Small intestine (tissue), 16 donors: Measurements from ENCODE around the gene HDHD5. TPM values are rescaled to one million over a fixed set of nuclear protein-coding genes. Genes with fewer than 3 reads are reported as not detected.

Source experiments
- DNase-seq, 2 donors: peaks; one replicate each; pipeline versions ENCODE4 v3.0.0 to v3.0.0-alpha.2; 2013
- FAIRE-seq: peaks from 2 replicates; lab custom pipeline; 2012; peaks lifted over from hg19 to GRCh38; lab: Jason Lieb, UNC
- H3K27ac ChIP-seq, 3 donors: one replicate each; pipeline ENCODE4 v1.5.1; 2013; ENCODE audit warnings: low read length in 2 of 3, mild to moderate bottlenecking in 2 of 3, control low read depth in 1 of 3, inconsistent platforms in 1 of 3, low read depth in 1 of 3, moderate library complexity in 1 of 3
- H3K27me3 ChIP-seq, 3 donors: one replicate each; pipeline ENCODE4 v1.6.1; 2013; ENCODE audit warnings: low read length in 3 of 3, inconsistent platforms in 1 of 3; ENCODE audit not compliant: control insufficient read depth in 3 of 3, insufficient read depth in 3 of 3
- H3K36me3 ChIP-seq, 3 donors: one replicate each; pipeline ENCODE4 v1.6.1; 2013; ENCODE audit warnings: low read length in 3 of 3, inconsistent platforms in 1 of 3, low read depth in 1 of 3, mild to moderate bottlenecking in 1 of 3, moderate library complexity in 1 of 3; ENCODE audit not compliant: control insufficient read depth in 3 of 3, insufficient read depth in 2 of 3
- H3K4me1 ChIP-seq, 3 donors: one replicate each; pipeline ENCODE4 v1.6.1; 2013; ENCODE audit warnings: low read length in 2 of 3, inconsistent platforms in 1 of 3, low read depth in 1 of 3, mild to moderate bottlenecking in 1 of 3, moderate library complexity in 1 of 3; ENCODE audit not compliant: control insufficient read depth in 3 of 3, insufficient read depth in 2 of 3
- H3K4me3 ChIP-seq, 3 donors: one replicate each; pipeline ENCODE4 v1.5.1; 2013; ENCODE audit warnings: low read length in 3 of 3, control low read depth in 1 of 3, inconsistent platforms in 1 of 3, low read depth in 1 of 3, mild to moderate bottlenecking in 1 of 3, moderate library complexity in 1 of 3
- H3K9me3 ChIP-seq, 2 donors: one replicate each; pipeline ENCODE4 v1.6.1; 2013; ENCODE audit warnings: low read depth in 1 of 2, low read length in 1 of 2; ENCODE audit not compliant: control insufficient read depth in 2 of 2, insufficient read depth in 1 of 2
- WGBS, 3 donors: extraction: QIAGEN DNeasy Blood & Tissue Kit; methylation state at CpG; one replicate each; pipeline ENCODE4 v1.1.7; 2013; 5-methylcytosine and 5-hydroxymethylcytosine counted together
- long read RNA-seq, 10 donors: transcript quantifications; one replicate each; lab custom pipeline, GENCODE V29; 2026
- polyA plus RNA-seq, 4 donors: library from polyadenylated mRNA; stranded (reverse) in 3 of 4; unstranded in 1 of 4; fragments of 200-250 nt in 3 of 4; fragments of 120-200 nt in 1 of 4; gene quantifications; one replicate each; pipeline versions ENCODE4 v1.2.1 to v1.2.3, GENCODE V29; 2013
- donor health status: healthy with polysubstance abuse.
- donor health status: control.
- donor health status: control.
- donor health status: Bipolar disorder and iron deficiency.
- donor health status: healthy.

Gene HDHD5
- 10 to 100 TPM; 36.0 to 70.8 (median 61.7) TPM for polyA plus RNA-seq
- long read RNA-seq, donor 1, transcript HDHD5-202 (8 exons, 1,799 nt) = major isoform, 16 of 25 reads
- long read RNA-seq, donor 1, partial matches to known transcripts = 0 of 25 reads
- long read RNA-seq, donor 1, other reads (novel, unspliced or antisense) = 5 of 25 reads
- long read RNA-seq, donor 2, transcript HDHD5-202 (8 exons, 1,799 nt) = major isoform, 7 of 7 reads
- long read RNA-seq, donor 2, partial matches to known transcripts = 0 of 7 reads
- long read RNA-seq, donor 2, other reads (novel, unspliced or antisense) = 0 of 7 reads
- long read RNA-seq, donor 3, transcript HDHD5-205 (3 exons, 3,614 nt) = major isoform, 5 of 7 reads
- long read RNA-seq, donor 3, partial matches to known transcripts = 0 of 7 reads
- long read RNA-seq, donor 3, other reads (novel, unspliced or antisense) = 0 of 7 reads
- long read RNA-seq, donor 4 = 0 reads
- long read RNA-seq, donor 5, partial matches to known transcripts = 5 of 8 reads
- long read RNA-seq, donor 5, other reads (novel, unspliced or antisense) = 0 of 8 reads
- long read RNA-seq, donor 6, partial matches to known transcripts = 0 of 5 reads
- long read RNA-seq, donor 6, other reads (novel, unspliced or antisense) = 0 of 5 reads
- long read RNA-seq, donor 7, transcript HDHD5-202 (8 exons, 1,799 nt) = major isoform, 29 of 37 reads
- long read RNA-seq, donor 7, partial matches to known transcripts = 0 of 37 reads
- long read RNA-seq, donor 7, other reads (novel, unspliced or antisense) = 6 of 37 reads
- long read RNA-seq, donor 8, partial matches to known transcripts = 0 of 1 reads
- long read RNA-seq, donor 8, other reads (novel, unspliced or antisense) = 0 of 1 reads
- long read RNA-seq, donor 9, partial matches to known transcripts = 0 of 2 reads
- long read RNA-seq, donor 9, other reads (novel, unspliced or antisense) = 0 of 2 reads
- long read RNA-seq, donor 10, transcript HDHD5-202 (8 exons, 1,799 nt) = major isoform, 10 of 15 reads
- long read RNA-seq, donor 10, partial matches to known transcripts = 0 of 15 reads
- long read RNA-seq, donor 10, other reads (novel, unspliced or antisense) = 5 of 15 reads

DNA sequence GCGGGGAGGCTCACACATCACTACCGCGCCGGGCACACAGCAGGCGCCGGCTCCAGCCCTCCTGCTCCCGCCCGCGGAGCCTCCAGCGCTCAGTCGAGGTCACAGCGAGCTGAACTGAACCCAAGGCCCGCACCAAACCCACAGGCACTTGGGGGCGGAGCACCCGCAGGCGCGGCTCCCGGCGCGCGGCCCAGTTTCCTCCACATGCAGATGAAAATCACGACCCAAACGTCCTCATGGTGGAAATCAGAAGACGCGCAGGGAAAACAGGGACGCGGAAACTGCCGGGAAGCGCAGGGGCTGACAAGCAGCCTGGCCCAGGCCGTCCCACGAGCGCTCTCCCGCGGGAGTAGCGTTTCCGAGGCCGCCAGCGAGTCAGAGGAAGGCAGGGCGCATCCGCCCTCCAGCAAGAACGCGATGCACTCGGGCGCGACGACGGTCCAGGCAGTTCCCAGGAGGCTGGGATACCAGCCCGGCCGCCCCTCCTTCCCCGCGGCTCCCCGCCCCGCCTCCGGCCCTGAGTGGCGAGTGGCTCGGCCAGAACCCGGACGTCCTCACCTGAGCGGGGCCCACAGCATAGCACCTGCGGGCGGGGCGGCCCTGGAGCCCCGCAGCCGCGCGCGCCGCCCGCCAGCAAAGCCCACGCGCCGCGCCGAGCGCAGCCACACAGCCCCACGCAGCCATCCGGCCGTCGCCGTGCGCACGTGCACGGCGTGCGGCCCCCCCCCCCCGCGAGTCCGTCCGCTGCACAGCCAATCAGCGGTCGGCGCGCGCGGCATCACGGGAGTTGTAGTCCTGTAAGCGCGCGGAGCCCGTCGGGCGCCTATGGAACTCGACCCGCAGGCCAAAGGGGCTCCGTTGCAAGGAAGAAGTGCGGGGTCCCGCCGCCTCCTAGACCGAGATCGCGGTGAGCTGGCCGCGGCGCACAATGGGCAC lies at the start of gene HDHD5:
TSS of gene HDHD5 (minus strand) at position 710 of the 936 bp plus-strand sequence. CDS start at position 684, 26 bp downstream.
- DNase-seq = peak; percentile 87 to 98
- peak within 1 kb of the TSS; percentile 53 to 71 (median 63) for H3K4me3 ChIP-seq
- no peaks in the 10 kb centered on the region for H3K9me3 ChIP-seq
- H3K27ac ChIP-seq = peak within 1 kb of the TSS; percentile 85 to 95 (median 86)
- no peak for FAIRE-seq
- H3K4me1 ChIP-seq = peaks cover 0 to 7% (median 3%) of the 10 kb centered on the region in 3 donors
- H3K27me3 ChIP-seq = no peaks in the 10 kb centered on the region
- no peaks in the 10 kb centered on the region for H3K36me3 ChIP-seq
- WGBS, 3 donors = 0 to 1% (median 0%) methylated on average over 64 to 114 of the region's 114 CpGs

DNA sequence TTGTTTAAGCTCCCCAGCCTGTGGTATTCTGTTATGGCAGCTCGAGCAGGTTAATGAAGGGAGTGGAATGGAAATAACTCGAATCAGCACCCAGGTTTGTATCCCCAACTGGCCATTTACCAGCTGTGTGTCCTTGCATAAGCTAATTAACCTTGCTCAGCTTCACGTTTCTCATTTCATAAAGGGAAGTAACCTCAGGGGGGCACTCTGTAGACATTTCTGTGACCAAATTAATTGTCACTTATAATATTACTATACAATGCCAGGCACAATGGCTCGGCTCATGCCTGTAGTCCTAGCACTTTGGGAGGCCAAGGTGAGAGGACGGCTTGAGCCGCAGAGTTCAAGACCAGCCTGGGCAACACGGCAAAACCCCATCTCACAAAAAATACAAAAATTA lies 46.4 kb upstream of the HDHD5 start:
- FAIRE-seq = no peak
- H3K36me3 ChIP-seq = no peaks in the 10 kb centered on the region
- WGBS, 3 donors = 49 to 65% (median 53%) methylated on average over 7 of the region's 7 CpGs

DNA sequence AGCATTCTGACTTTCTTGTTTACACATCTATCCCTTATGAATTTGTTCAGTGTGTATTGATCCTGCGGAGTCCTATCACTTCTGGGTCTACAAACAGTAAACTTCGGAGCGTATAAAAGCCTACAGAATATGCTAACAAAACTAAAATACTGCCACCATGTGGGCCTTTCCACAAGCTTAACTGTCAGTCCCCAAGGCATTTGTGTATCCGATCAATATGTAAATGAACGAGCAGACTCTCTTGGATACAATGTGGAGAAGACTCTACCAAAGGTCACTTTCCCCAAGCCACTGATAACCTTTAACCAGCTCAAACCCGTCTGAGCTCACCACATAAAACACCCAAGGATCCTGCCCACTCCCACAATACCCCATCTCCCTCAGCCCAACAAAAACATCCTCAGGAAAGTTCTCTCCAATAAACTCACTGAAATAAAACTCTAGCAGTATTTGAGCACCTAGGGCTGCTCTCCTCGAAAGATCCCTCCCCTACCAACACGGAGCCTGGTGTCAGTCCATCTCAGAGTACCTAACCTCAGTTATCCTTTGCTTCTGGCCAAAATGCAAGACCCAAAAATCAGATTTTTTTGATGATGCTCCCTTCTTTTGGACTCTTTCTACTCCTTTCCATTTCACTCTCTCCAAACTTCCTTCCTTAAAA lies 42.3 kb upstream of the HDHD5 start:
- FAIRE-seq (no peak), DNase-seq (peak; percentile 38 to 44)
- Histone ChIP-seq H3K36me3 (no peaks in the 10 kb centered on the region), H3K9me3 (no peaks in the 10 kb centered on the region), H3K4me3 (no peak overlapping the region), H3K27me3 (no peaks in the 10 kb centered on the region), H3K27ac (no peak overlapping the region), H3K4me1 (peaks cover 0 to 1% (median 0%) of the 10 kb centered on the region in 3 donors)
- 6 to 46% (median 28%) methylated on average over 8 of the region's 8 CpGs for WGBS, 3 donors

More for the DNA sequence above, 46.4 kb upstream of the HDHD5 start:
- H3K27me3 ChIP-seq = no peaks in the 10 kb centered on the region
- no peak overlapping the region for H3K4me3 ChIP-seq
- no peaks in the 10 kb centered on the region for H3K9me3 ChIP-seq
- no peak overlapping the region for H3K27ac ChIP-seq
- peak in 1 of 2 donors; percentile 12 for DNase-seq
- H3K4me1 ChIP-seq = no peaks in the 10 kb centered on the region

DNA sequence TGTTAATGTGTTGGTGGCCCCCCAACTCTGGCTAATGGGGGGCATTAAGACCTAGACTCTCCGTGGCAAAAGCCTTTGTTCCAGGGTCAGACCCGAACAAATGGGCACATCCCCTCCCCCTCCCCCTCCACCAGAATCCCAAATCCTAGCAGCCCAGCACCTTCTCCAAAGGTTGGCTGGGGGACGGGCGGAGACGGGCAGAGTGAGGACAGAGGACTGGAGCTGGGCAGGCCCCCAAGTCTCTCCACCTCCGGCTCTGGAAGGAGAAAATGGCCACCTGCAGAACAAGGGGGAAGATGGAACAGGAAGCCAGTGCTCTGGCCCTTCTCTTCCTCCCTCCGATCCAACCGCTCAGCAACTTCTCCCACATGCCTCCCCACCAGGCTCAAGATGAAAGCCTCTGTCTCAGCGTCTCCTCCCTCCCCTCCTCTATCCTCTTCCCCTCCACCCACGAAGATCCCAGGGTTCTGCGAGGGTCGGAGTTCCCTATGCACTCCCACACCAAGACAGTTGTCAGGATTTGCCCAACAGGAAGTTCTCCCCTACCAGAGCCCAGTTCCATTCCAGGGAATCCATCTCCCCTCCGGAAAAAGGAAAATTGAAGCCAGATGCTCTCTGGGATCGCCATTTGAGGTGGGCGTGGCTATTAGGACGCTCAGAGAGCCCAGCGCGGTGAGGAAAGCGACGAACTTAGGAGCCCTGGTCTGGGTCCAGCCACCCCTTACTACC lies 40.1 kb upstream of the HDHD5 start:
- Histone ChIP-seq H3K4me3 (peak overlapping the region in 2 of 3 donors; percentile 11 to 51), H3K27ac (peak overlapping the region; percentile 47 to 81 (median 78)), H3K27me3 (no peaks in the 10 kb centered on the region), H3K36me3 (no peaks in the 10 kb centered on the region), H3K4me1 (peaks cover 0 to 1% (median 0%) of the 10 kb centered on the region in 3 donors), H3K9me3 (no peaks in the 10 kb centered on the region)
- DNase-seq (peak; percentile 44 to 69), FAIRE-seq (no peak)
- 15 to 34% (median 31%) methylated on average over 18 to 20 of the region's 20 CpGs for WGBS, 3 donors

DNA sequence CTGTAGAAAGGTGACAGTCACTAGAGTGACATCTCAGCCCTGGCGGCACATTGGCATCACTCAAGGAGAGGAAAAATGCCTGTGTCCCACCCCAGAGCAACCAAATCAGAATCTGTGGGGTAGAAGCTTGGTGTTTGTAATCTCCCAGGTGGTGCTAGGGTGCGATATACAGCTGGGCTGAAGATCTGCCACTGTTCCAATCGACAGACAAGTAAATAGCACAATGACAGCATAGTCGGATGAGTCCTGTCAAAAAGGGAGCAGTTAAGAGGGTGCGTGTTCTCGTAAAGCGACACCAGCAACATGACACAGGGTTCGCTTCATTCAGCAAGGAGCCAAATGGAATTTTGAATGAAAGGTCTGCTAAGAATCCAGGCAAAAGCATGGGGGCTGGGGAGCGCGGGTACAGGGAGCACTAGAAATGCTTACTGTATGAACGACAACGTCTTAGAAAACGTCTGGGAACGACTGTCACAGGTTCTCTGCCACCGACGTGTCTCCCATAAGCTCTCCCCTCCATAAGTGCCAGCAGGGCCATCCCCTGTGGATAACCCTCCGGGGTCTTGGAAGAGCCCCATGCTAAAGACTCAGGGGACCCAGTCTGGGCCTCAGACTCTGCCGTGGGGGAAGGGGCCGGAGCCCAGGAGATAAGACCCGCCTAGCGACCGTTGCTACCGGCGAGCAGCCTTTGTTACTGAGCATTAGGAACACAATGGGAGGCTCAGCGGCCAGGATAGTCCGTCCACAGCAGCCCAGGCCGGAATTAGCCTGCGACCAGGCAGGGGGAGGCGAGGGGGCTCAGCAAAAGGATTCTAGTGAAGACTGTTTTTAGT lies 39.3 kb upstream of the HDHD5 start:
- WGBS, 3 donors = 36 to 47% (median 39%) methylated on average over 29 of the region's 29 CpGs
- peak overlapping the region in 2 of 3 donors; percentile 11 to 51 for H3K4me3 ChIP-seq
- DNase-seq = peak; percentile 28 to 75
- no peaks in the 10 kb centered on the region for H3K27me3 ChIP-seq
- H3K9me3 ChIP-seq = no peaks in the 10 kb centered on the region
- peaks cover 0 to 1% (median 0%) of the 10 kb centered on the region in 3 donors for H3K4me1 ChIP-seq
- H3K27ac ChIP-seq = peak overlapping the region in 2 of 3 donors; percentile 78 to 81
- H3K36me3 ChIP-seq = no peaks in the 10 kb centered on the region
- FAIRE-seq = no peak

DNA sequence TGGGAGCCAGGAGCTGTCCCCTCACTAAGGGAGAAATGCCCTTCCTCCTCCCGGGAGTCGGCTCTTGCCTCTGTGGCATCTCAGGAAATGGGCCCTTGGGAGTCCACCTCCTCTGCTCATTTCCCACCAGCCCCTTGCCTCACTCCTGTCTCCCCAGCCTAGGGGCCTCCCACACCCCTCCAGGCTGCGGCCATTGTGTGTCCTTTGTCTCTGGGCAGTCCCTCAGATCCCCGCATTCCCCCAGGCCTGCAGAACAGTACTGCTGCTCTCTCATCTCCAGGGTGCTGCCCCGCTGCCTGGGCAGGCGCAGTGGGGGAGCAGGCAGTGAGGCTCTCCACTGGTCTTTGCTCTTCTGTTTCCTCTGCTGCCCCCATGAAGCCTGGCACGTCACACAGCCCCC lies 35.1 kb upstream of the HDHD5 start:
- no peaks in the 10 kb centered on the region for H3K9me3 ChIP-seq
- H3K27me3 ChIP-seq = no peaks in the 10 kb centered on the region
- FAIRE-seq (no peak), DNase-seq (no peak)
- peaks cover 0 to 20% (median 0%) of the 10 kb centered on the region in 3 donors for H3K36me3 ChIP-seq
- peaks cover 0 to 1% (median 0%) of the 10 kb centered on the region in 3 donors for H3K4me1 ChIP-seq
- WGBS, 3 donors = 77 to 89% (median 80%) methylated on average over 7 of the region's 7 CpGs
- H3K27ac ChIP-seq = no peak overlapping the region
- H3K4me3 ChIP-seq = no peak overlapping the region
